Prostate gland (tissue), 2 donors: Measurements from ENCODE around the gene HNRNPL. TPM values are rescaled to one million over a fixed set of nuclear protein-coding genes. Genes with fewer than 3 reads are reported as not detected.
"Not testable (repeated sequence)": the region's sequence is repeated elsewhere in the genome, so short reads cannot be mapped to it uniquely, and the experiment has no call there.

Experiments used
- DNase-seq: peaks from one replicate; pipeline ENCODE4 v3.0.0-alpha.2; 2019; ENCODE audit warnings: low spot score
- H3K27ac ChIP-seq, 2 donors: fragments of 200-600 bp; sonication (generic); 2 replicates each; pipeline ENCODE4 v1.5.1; 2017 to 2019
- H3K27me3 ChIP-seq: fragments of 200-600 bp; sonication (generic); replicated peaks from 2 replicates; pipeline ENCODE4 v1.5.1; 2019; ENCODE audit not compliant: insufficient read depth
- H3K36me3 ChIP-seq, 2 donors: fragments of 200-600 bp; sonication (generic); 1 replicate in 1 of 2; 2 replicates in 1 of 2; pipeline versions ENCODE4 v1.5.1 to v1.8.1; 2017 to 2019
- H3K4me1 ChIP-seq: fragments of 200-600 bp; sonication (generic); replicated peaks from 2 replicates; pipeline ENCODE4 v1.5.1; 2019
- H3K4me3 ChIP-seq, 2 donors: fragments of 200-600 bp; sonication (generic); 2 replicates each; pipeline ENCODE4 v1.5.1; 2017 to 2019
- H3K9me3 ChIP-seq: fragments of 200-600 bp; sonication (generic); 2 replicates; pipeline ENCODE4 v1.5.1; 2017
- POLR2A ChIP-seq: fragments of 450-650 bp; IDR thresholded peaks from one replicate; pipeline ENCODE4 v1.6.1; 2016; ENCODE audit warnings: antibody characterized with exemption, mild to moderate bottlenecking
- POLR2AphosphoS5 ChIP-seq: sonication (generic); formaldehyde crosslinking; IDR thresholded peaks from one replicate; pipeline ENCODE4 v1.6.1; 2017; ENCODE audit warnings: antibody characterized with exemption
- WGBS: methylation state at CpG from one replicate; pipeline ENCODE4 v1.1.5; 2018; 5-methylcytosine and 5-hydroxymethylcytosine counted together
- intact Hi-C: fragments of 100-400 bp; cut with DNase I; formaldehyde crosslinking; loops from one replicate; pipeline ENCODE4 v1.14.2; 2022
- total RNA-seq, 2 donors: library from RNA; depleted of rRNA; stranded (reverse); fragments of >200 nt; gene quantifications; one replicate each; pipeline ENCODE4 v1.1.0, GENCODE V29; 2016
- TF ChIP-seq, protein P1 (sequence below), 4 experiments: fragments of 200-600 bp in 2 of 4; fragments of 450-650 bp in 2 of 4; sonication (generic) in 2 of 4; IDR thresholded peaks; 1 replicate in 3 of 4; 2 replicates in 1 of 4; pipeline ENCODE4 v1.5.1; 2016 to 2019; ENCODE audit warnings: antibody characterized with exemption in 4 of 4, mild to moderate bottlenecking in 2 of 4, moderate library complexity in 2 of 4

The HNRNPL gene
- total RNA-seq, 2 donors from 2014 or later, result 210 to 231 TPM

DNA sequence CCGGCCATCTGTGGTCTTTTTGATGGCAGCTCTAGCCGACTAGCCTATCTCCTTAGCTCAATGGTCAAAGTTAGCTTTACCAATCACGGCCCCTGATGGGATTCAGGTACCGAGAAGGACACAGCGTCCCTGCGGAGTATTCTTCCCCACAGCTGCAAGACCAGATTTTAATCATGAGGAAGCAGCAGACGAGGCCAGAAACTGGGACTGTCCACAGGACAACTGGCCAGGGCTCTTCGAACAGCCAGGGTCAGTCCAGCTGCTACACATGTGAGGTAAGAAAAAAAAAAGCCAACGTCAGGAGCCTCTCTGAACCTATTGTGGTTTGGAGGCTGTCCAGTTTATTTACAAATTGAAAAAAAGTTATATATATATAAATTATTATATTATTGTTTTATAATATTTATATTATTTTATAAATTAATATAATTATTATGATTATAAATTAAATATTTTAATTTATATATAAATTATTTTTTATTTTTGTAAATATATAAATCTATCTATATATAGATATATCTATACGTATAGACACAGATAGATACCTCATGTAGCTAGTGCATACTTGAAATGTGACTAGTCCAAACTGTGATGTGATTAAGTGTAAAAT, 17.5 kb upstream of the HNRNPL start:
- Histone ChIP-seq H3K27me3 (no peaks in the 10 kb centered on the region), H3K27ac (no peak overlapping the region), H3K4me1 (peaks cover 6% of the 10 kb centered on the region), H3K9me3 (no peaks in the 10 kb centered on the region), H3K4me3 (no peak overlapping the region), H3K36me3 (no peaks in the 10 kb centered on the region)
- WGBS, result 77% methylated on average over 10 of the region's 10 CpGs
- intact Hi-C loops, result no loop called here
- no peak for DNase-seq
- TF ChIP-seq POLR2AphosphoS5 (no peak), POLR2A (no peak)
- TF ChIP-seq, protein P1, sequence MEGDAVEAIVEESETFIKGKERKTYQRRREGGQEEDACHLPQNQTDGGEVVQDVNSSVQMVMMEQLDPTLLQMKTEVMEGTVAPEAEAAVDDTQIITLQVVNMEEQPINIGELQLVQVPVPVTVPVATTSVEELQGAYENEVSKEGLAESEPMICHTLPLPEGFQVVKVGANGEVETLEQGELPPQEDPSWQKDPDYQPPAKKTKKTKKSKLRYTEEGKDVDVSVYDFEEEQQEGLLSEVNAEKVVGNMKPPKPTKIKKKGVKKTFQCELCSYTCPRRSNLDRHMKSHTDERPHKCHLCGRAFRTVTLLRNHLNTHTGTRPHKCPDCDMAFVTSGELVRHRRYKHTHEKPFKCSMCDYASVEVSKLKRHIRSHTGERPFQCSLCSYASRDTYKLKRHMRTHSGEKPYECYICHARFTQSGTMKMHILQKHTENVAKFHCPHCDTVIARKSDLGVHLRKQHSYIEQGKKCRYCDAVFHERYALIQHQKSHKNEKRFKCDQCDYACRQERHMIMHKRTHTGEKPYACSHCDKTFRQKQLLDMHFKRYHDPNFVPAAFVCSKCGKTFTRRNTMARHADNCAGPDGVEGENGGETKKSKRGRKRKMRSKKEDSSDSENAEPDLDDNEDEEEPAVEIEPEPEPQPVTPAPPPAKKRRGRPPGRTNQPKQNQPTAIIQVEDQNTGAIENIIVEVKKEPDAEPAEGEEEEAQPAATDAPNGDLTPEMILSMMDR (IDR thresholded peaks at IDR 0.05), result no peak

DNA sequence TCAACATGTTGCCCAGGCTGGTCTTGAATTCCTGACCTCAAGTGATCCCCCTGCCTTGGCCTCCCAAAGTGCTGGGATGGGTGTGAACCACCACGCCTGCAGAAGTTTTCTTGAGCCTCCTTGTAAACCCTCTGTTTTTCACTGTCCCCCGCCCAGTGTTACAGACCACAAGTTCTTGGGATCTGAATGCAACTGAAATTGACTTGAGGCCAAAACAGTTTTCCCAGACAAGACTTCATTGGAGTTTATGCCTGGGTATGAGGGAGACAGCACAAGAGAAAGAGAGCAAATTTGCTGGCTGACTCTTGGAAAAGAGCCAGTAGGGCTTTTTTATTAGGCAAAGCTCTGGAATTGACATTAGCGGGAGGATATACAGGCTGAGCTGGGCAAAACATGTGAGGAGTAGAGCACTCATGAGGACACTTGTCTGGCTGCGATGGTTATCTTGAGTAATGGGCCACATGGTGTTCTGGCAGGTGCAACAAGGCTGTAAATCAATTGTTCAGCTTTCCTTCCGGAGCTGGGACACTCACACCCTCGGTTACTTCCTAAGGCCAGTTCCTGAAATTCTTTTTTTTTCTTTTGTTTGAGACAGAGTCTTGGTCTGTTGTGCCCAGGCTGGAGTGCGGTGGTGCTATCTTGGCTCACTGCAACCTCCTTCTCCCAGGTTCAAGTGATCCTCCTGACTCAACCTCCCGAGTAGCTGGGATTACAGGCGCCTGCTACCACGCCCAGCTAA, 12.7 kb upstream of the HNRNPL start:
- 16% methylated on average over 10 of the region's 10 CpGs for whole genome bisulfite sequencing
- peaks cover 4% of the 10 kb centered on the region for H3K4me1 ChIP-seq
- H3K4me3 ChIP-seq, result no peak overlapping the region
- peak overlapping the region; percentile 32 to 67 for H3K27ac ChIP-seq
- no peaks in the 10 kb centered on the region for H3K9me3 ChIP-seq
- DNase-seq, result peak; percentile 96
- intact Hi-C loops, result no loop called here
- no peak for TF ChIP-seq POLR2A
- peak; percentile 99 for TF ChIP-seq POLR2AphosphoS5
- TF ChIP-seq, protein P1 (IDR thresholded peaks at IDR 0.05), result no peak
- no peaks in the 10 kb centered on the region for H3K27me3 ChIP-seq
- no peaks in the 10 kb centered on the region for H3K36me3 ChIP-seq

DNA sequence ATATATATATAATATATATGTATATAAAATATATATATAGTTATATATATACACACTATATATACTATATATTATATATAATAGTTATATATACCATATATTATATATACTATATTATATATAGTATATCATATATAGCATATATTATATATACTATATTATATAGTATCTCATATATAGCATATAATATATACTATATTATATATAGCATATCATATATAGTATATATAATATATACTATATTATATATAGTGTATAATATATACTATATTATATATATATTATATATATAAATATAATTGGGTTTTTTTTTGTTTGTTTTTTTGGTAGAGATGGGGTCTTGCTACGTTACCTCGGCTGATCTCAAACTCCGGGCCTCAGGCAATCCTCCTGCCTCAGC, 11.6 kb upstream of the HNRNPL start:
- no peak for DNase-seq
- no peaks in the 10 kb centered on the region for H3K27me3 ChIP-seq
- WGBS, result 91% methylated on average over 3 of the region's 3 CpGs
- no peak overlapping the region for H3K27ac ChIP-seq
- TF ChIP-seq, protein P1 (IDR thresholded peaks at IDR 0.05), result no peak
- TF ChIP-seq POLR2AphosphoS5 (no peak), POLR2A (no peak)
- H3K4me1 ChIP-seq, result peaks cover 4% of the 10 kb centered on the region
- no peaks in the 10 kb centered on the region for H3K9me3 ChIP-seq
- no peaks in the 10 kb centered on the region for H3K36me3 ChIP-seq
- intact Hi-C loops, result no loop called here
- H3K4me3 ChIP-seq, result no peak overlapping the region

DNA sequence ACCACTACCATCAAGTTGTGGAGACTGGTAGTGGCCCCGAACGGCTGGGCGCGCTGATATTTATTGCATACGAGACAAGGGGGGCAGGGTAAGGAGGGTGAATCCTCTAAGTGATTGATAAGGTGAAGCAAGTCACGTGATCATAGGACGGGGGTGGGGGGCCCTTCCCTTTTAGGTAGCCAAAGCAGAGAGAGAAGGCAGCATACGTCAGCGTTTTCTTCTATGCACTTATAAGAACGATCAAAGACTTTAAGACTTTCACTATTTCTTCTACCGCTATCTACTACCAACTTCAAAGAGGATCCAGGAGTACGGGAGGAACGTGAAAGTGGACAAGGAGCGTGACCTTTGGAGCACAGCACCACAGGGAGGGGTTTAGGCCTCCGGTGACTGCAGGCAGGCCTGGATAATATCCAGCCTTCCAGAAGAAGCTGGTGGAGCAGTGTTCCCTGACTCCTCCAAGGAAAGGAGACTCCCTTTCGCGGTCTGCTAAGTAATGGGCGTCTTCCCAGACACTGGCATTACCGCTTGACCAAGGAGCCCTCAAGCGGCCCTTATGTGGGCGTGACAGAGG, 9.9 kb upstream of the HNRNPL start:
- WGBS, result 80% methylated on average over 21 of the region's 21 CpGs
- H3K27me3 ChIP-seq, H3K36me3 ChIP-seq, H3K27ac ChIP-seq, intact Hi-C loops, H3K9me3 ChIP-seq, DNase-seq, H3K4me1 ChIP-seq, H3K4me3 ChIP-seq: not testable (repeated sequence)

DNA sequence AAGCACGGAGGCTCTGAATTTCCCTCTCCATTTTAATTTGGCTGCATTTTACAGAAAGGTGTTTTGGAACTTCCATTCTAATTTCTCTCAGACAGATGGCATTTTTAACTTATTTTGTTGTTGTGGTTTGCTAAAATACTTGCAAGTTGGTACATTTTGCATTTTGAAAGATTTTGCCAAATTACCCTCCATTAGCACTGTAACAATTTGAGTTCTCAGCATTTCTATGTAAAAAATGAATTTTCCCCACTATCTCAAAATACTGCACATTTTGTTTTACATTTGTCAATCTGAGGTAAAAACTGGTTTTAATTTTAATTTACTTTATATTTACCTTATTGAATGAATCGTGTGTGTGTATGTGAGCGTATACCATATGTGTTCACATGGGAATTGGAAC, 7.0 kb upstream of the HNRNPL start:
- Histone ChIP-seq H3K27ac (no peak overlapping the region), H3K4me1 (no peaks in the 10 kb centered on the region), H3K4me3 (no peak overlapping the region), H3K27me3 (no peaks in the 10 kb centered on the region), H3K9me3 (no peaks in the 10 kb centered on the region), H3K36me3 (no peaks in the 10 kb centered on the region)
- no peak for DNase-seq
- TF ChIP-seq, protein P1 (IDR thresholded peaks at IDR 0.05), result no peak
- TF ChIP-seq POLR2AphosphoS5, result no peak
- TF ChIP-seq POLR2A, result no peak
- 100% methylated on average over 3 of the region's 3 CpGs for WGBS
- intact Hi-C loops, result no loop called here

DNA sequence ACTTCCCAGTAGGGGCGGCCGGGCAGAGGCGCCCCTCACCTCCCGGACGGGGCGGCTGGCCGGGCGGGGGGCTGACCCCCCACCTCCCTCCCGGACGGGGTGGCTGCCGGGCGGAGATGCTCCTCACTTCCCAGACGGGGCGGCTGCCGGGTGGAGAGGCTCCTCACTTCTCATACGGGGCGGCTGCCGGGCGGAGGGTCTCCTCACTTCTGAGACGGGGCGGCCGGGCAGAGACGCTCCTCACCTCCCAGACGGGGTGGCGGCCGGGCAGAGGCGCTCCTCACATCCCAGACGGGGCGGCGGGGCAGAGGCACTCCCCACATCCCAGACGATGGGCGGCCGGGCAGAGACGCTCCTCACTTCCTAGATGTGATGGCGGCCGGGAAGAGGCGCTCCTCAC, 6.0 kb upstream of the HNRNPL start:
- intact Hi-C loops, H3K4me1 ChIP-seq, H3K27ac ChIP-seq, H3K4me3 ChIP-seq, H3K36me3 ChIP-seq, H3K9me3 ChIP-seq, H3K27me3 ChIP-seq, DNase-seq: not testable (repeated sequence)
- WGBS, result 94% methylated on average over 3 of the region's 37 CpGs

DNA sequence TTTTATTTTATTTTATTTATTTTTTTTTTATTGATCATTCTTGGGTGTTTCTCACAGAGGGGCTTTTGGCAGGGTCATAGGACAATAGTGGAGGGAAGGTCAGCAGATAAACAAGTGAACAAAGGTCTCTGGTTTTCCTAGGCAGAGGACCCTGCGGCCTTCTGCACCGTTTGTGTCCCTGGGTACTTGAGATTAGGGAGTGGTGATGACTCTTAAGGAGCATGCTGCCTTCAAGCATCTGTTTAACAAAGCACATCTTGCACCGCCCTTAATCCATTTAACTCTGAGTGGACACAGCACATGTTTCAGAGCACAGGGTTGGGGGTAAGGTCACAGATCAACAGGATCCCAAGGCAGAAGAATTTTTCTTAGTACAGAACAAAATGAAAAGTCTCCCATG, 5.2 kb upstream of the HNRNPL start:
- not testable (repeated sequence) for H3K27me3 ChIP-seq, DNase-seq, H3K36me3 ChIP-seq, H3K9me3 ChIP-seq, H3K4me1 ChIP-seq, H3K27ac ChIP-seq, H3K4me3 ChIP-seq
- 85% methylated on average over 3 of the region's 3 CpGs for whole genome bisulfite sequencing
- intact Hi-C loops, result loop anchor here (5.0 kb wide), 2 partner anchors 42 to 208 kb away; partner anchors contain the start of genes ACTN4, NFKBIB and SIRT2
